Measurements from ENCODE around the gene HDAC9.
A peak's percentile ranks its signal among the peaks of the same experiment; 100 is the strongest.

DNA sequence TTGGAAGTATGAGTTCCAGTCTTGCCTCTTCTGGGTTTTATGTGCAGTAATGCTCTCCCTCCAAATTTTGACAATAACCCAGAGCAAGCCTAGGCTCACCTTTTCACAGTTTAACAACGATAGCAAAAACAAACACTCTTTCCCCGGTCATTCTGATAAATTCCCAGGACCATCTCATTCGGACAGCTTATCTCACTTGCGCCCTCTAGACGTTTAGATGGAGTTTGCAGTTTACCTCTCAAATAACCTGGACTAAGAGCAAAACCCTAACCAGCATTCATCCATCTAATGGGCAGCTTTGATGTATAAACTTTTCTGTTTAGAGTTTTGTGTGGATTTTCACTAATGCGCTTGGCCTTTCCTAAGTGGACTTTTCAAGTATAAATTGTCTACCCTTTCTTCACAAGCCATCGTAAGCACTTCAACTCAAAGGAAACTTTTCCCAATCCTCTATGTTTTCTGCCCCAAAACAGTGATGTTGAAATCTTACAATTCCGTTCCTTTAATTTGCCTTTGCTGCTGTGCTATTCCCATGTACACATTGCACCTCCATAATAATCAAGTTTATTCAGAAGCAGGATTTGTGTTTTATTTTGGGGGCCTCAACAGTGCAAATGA, 114.9 kb downstream of the HDAC9 start:
- TF ChIP-seq, protein P1, sequence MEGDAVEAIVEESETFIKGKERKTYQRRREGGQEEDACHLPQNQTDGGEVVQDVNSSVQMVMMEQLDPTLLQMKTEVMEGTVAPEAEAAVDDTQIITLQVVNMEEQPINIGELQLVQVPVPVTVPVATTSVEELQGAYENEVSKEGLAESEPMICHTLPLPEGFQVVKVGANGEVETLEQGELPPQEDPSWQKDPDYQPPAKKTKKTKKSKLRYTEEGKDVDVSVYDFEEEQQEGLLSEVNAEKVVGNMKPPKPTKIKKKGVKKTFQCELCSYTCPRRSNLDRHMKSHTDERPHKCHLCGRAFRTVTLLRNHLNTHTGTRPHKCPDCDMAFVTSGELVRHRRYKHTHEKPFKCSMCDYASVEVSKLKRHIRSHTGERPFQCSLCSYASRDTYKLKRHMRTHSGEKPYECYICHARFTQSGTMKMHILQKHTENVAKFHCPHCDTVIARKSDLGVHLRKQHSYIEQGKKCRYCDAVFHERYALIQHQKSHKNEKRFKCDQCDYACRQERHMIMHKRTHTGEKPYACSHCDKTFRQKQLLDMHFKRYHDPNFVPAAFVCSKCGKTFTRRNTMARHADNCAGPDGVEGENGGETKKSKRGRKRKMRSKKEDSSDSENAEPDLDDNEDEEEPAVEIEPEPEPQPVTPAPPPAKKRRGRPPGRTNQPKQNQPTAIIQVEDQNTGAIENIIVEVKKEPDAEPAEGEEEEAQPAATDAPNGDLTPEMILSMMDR (IDR thresholded peaks at IDR 0.05) = peak; percentile 78
- no peak for TF ChIP-seq TCF7L2 (IDR thresholded peaks at IDR 0.05; ENCODE audit: low read depth, low read length)
